GM19035 (cell line): ENCODE data around the gene MANBA.

Source experiments
- ATAC-seq: cut with Tn5 transposase; IDR thresholded peaks from one replicate; pipeline ENCODE4 v1.9.1; 2021; ENCODE audit not compliant: unreplicated experiment

MANBA gene

DNA sequence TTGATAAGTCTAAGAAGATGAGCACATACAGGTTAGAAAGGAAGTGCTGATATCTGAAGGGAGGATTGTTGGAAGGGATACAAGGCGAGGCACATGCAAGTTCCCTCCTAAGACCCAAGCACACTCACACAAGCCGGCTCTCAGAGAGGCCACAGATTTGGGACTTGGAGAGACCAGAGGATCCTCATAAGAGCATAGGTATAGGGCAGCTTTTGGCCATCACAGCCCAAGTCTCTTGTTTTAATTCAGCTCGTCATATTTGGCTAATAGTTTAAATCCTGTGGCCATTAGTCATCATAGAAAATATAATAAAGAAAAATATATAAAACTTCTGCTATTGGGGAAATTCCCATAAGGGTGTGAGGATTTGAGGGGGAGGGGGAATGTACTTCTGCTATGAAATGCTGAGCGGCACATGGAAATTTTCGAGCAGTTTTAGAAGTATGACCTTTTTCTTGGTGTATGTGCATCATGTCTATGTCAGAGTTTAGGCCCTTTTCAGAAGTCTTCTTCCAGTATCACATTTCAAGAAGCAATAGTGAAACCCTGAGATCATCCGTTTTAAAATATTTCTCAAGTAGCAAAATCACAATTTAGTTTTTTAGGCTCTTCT lies 161.9 kb downstream of the MANBA start:
- peak; percentile 76 for ATAC-seq

GRCh38 chr4:102598086-102598761 lies 162.5 kb downstream of the MANBA start:
- ATAC-seq: peak; percentile 50

DNA sequence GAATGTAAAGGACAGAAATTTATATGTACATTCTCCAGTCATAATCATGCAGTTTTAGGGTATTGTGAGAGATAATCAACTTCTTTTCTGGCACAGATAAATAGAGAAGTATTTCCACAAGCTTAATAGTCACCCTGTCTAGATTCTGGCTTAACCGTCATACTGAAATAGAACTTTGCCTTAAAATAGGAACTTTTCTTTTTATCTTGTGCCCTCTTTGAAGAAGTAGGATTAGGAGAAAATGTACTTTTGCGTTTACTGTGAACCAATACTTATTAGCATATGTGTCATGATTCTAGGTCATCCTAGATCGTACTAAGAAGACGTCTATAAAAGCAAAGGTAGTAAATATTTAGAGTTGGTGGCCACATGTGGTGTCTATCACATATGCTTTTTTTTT lies 164.2 kb downstream of the MANBA start:
- no peak for ATAC-seq

- no peak for ATAC-seq
Observed at GRCh38 chr4:102594000-102594399, 166.8 kb downstream of the MANBA start.

DNA sequence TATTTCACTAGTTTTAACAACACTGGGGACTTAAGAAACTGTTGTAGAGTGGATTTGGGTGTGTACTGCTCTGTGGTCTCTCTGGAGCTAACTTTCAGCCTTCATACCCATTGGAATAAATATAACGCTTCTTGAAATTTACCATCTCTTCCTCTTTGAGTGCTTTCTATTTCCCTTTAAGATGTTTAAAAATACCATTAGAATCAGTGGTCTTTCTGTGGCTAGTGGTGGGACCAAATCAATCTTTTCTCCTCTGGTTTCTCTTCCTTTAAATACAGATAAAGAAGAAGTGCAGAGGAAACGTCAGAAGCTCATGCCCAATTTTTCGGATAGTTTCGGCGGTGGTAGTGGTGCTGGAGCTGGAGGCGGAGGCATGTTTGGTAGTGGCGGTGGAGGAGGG lies 167.6 kb downstream of the MANBA start:
- ATAC-seq: no peak

DNA sequence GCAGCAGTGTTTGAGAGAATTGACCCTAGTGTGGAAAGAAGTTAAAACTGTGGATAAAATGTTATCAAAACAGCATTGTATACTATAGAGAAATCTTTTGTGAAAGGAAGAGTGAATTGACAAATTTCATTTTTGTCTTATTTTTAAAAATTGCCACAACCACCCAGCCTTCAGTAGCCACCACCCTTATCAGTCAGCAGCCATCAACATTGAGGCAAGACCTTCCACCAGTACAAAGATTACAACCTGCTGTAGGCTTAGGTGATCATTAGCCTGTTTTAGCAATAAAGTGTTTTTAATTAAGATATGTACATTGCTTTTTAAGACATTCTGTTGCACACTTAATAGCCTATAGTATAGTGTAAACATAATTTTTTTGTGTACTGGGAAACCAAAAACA lies 168.5 kb downstream of the MANBA start:
- ATAC-seq: no peak

GRCh38 chr4:102589743-102590142 lies 171.0 kb downstream of the MANBA start:
- peak; percentile 43 for ATAC-seq

DNA sequence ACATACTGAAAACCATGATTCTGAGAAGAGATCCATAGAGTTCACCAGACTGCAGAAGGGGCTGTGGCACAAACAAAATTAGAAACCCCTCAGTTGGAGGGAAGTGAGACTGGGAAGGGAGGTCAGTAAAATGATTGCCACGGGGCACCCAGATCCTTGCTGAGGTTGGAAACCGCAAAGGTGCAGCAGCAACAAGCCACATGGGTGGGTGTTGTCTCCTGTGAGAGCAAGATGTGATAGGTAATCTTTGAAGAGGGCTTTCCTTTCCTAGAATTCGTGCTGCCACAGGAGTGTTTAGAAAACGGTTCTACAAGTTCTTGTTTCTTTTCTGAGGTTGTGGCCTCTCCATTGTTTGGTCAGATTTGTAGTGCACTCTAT lies 174.1 kb downstream of the MANBA start:
- peak; percentile 33 for ATAC-seq

DNA sequence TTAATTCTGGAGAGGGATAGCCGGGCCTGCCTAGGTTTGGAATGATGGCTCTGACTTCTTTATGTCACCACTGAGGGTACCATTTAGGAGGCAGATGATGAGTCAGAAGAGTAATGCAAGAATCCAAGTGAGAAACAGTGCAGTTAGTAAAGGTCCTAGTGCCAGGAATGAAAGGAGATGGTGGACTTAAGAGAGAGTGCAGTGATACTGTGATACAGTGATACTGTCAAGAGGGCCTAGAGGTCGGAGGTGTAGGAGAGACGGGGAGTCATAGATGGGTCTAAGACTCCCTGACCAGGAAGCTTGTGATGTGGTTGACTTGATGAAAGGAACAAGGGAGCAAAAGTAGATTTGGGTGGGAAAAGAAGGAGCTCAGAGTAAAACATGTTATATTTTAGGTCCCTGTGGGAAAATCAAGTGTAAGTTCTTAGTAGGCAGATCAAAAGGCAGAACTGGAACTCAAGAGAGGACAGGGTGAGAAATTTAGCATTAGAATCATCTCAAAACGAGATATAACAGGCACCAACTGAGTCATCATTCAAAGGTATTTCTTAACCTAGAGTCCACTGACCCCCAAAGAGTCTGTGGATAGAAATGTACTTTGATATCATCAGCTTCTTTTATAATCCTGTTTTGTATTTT lies 174.6 kb downstream of the MANBA start:
- peak; percentile 53 for ATAC-seq

- ATAC-seq: peak; percentile 44
Observed at GRCh38 chr4:102585329-102585728, 175.4 kb downstream of the MANBA start.

GRCh38 chr4:102584091-102584490 lies 176.7 kb downstream of the MANBA start:
- no peak for ATAC-seq
